Superior temporal gyrus (tissue), 1 donor: ENCODE data around the gene PCDH11Y.
"Not testable (repeated sequence)": the region's sequence is repeated elsewhere in the genome, so short reads cannot be mapped to it uniquely, and the experiment has no call there.

ENCODE experiments used
- DNase-seq: peaks from one replicate; pipeline ENCODE4 v3.0.0-alpha.2; 2016; ENCODE audit errors: extremely low spot score

Gene PCDH11Y

GRCh38 chrY:5000057-5000456, at the start of gene PCDH11Y:
Gene PCDH11Y (plus strand): TSS chrY:5000296. CDS start chrY:5057100, 56,804 bp downstream.
- DNase-seq, result not testable (repeated sequence)

- not testable (repeated sequence) for DNase-seq
Observed at GRCh38 chrY:4967894-4968293, 32.2 kb upstream of the PCDH11Y start.

- DNase-seq, result not testable (repeated sequence)
Observed at GRCh38 chrY:4991743-4992400, 8.2 kb upstream of the PCDH11Y start.

- DNase-seq, result not testable (repeated sequence)
Observed at GRCh38 chrY:4994892-4995291, 5.2 kb upstream of the PCDH11Y start.

- DNase-seq, result not testable (repeated sequence)
Observed at GRCh38 chrY:5002476-5003184, 2.5 kb downstream of the PCDH11Y start.

- not testable (repeated sequence) for DNase-seq
Observed at GRCh38 chrY:5038972-5039523, 39.0 kb downstream of the PCDH11Y start.

GRCh38 chrY:5083017-5083416, 82.9 kb downstream of the PCDH11Y start:
- not testable (repeated sequence) for DNase-seq

- DNase-seq, result not testable (repeated sequence)
Observed at GRCh38 chrY:5182998-5183397, 182.9 kb downstream of the PCDH11Y start.

GRCh38 chrY:5215116-5215515, 215.0 kb downstream of the PCDH11Y start:
- not testable (repeated sequence) for DNase-seq

GRCh38 chrY:5324931-5325330, 324.8 kb downstream of the PCDH11Y start:
- DNase-seq, result not testable (repeated sequence)

GRCh38 chrY:5342220-5342619, 342.1 kb downstream of the PCDH11Y start:
- not testable (repeated sequence) for DNase-seq

- not testable (repeated sequence) for DNase-seq
Observed at GRCh38 chrY:5543705-5544104, 543.6 kb downstream of the PCDH11Y start.

- DNase-seq, result not testable (repeated sequence)
Observed at GRCh38 chrY:5638589-5638988, 638.5 kb downstream of the PCDH11Y start.

GRCh38 chrY:5679265-5679664, 679.2 kb downstream of the PCDH11Y start:
- not testable (repeated sequence) for DNase-seq

- DNase-seq, result not testable (repeated sequence)
Observed at GRCh38 chrY:5708727-5709126, 708.6 kb downstream of the PCDH11Y start.

GRCh38 chrY:5709788-5710381, 709.8 kb downstream of the PCDH11Y start:
- not testable (repeated sequence) for DNase-seq

GRCh38 chrY:5761403-5761802, 761.3 kb downstream of the PCDH11Y start:
- not testable (repeated sequence) for DNase-seq

- DNase-seq, result not testable (repeated sequence)
Observed at GRCh38 chrY:5776485-5776884, 776.4 kb downstream of the PCDH11Y start.
